ENCODE results near the gene PTH2.
"Not testable (repeated sequence)": the region's sequence is repeated elsewhere in the genome, so short reads cannot be mapped to it uniquely, and the experiment has no call there.

PTH2 gene

DNA sequence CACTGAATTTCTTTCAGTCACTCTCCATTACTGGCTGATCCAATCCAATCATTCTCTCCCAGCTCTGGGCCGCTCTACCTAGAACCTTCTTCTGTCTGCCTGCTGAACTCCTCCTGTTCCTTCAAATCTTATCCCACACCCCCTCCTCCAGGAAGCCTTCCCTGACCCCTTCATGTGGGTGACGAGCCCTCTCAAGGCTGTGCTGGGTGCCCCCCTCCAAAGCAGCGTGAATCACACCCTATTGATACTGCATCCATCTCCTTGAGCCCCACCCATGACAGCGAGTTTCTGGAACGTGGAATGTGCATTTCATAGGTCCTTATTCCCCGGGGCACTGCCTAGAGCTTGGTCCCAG lies 25.2 kb upstream of the PTH2 start:
- in situ Hi-C loops (cut with MboI; ENCODE audit: low sequenced_read_pairs), result no loop called here

DNA sequence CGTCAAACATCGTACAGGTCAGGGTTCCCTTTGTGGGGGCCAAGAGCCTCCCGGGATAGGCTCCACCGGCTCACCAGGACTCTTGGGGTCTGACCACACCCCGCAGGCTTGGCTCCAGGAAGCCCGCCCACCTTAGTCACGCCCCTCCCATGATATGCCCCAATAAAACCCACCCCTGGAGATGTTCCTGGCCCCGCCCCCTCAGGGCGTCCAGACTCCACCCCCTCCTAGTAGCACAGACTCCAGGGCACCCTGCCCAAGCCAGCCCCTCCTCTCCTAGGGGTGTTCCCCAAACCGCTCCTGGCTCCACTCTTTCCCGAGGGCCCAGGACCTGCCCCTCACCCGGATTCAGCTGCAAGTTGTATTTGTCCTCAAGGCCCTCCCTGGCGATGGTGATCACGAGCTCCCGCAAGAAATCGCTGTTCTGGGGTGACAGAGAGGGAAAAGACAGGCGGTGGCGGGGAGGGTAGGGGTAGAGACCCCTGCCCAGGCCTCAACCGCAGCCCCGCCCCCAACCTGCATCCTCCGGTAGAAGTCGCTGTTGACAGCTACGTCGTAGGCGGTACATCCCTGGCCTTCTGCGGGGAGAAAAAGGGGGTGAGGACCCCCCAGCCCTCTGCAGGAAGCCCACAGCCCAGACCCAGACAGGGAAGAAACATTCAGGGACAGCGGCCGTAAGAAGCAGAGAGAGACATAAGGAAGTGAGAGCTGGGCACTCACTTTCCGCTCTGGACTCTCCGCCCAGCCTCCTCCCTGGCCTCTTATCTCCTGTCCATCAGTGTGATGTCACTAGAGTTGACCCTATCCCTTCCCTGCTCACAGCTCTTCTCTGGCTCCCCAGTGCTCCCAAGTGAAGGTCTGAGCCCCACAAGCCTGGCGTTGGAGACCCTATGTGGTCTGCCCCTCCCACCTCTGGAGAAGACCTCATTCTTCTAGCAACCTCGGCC lies 24.5 kb upstream of the PTH2 start:
- in situ Hi-C loops (cut with MboI; ENCODE audit: low sequenced_read_pairs), result no loop called here

DNA sequence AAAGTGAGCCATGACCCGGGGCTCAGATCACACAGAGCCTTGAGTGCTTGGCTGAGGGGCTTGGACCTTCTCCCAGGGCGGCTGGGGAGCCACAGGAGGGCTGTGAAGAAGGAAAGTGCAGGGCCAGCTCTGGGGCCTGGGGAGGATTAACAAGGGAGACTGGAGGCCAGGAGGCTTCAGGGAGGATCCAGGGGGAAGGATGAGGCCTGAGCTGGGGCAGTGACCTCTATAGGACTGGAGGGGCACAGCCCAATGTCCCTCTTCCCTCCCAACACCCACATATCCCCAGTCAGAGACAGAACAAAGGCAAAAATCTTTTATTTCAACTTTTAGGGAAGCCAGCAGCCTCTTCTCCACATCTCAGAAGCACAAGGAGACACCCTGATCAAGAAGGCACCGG lies 22.8 kb upstream of the PTH2 start:
- in situ Hi-C loops (cut with MboI; ENCODE audit: low sequenced_read_pairs), result no loop called here

DNA sequence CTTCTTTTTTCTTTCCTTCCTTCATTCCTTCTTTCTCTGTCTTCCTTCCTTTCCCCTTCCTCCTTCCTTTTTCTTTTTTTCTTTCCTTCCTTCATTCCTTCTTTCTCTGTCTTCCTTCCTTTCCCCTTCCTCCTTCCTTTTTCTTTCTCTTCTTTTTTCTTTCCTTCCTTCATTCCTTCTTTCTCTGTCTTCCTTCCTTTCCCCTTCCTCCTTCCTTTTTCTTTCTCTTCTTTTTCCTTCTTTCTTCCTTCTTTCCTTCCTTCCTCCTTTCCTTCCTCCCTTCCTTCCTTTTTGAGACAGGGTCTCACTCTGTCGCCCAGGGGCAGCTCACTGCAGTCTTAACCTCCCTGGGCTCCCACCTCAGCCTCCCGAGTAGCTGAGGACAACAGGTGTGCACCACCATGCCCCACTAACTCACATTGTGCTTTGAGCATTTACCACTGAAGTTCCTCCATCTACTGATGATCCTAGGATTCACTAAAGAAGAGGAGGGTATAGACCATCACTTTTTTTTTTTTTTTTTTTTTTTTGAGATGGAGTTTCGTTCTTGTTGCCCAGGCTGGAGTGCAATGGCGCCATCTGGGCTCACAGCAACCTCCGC lies 21.0 kb upstream of the PTH2 start:
- in situ Hi-C loops (cut with MboI; ENCODE audit: low sequenced_read_pairs), result not testable (repeated sequence)

DNA sequence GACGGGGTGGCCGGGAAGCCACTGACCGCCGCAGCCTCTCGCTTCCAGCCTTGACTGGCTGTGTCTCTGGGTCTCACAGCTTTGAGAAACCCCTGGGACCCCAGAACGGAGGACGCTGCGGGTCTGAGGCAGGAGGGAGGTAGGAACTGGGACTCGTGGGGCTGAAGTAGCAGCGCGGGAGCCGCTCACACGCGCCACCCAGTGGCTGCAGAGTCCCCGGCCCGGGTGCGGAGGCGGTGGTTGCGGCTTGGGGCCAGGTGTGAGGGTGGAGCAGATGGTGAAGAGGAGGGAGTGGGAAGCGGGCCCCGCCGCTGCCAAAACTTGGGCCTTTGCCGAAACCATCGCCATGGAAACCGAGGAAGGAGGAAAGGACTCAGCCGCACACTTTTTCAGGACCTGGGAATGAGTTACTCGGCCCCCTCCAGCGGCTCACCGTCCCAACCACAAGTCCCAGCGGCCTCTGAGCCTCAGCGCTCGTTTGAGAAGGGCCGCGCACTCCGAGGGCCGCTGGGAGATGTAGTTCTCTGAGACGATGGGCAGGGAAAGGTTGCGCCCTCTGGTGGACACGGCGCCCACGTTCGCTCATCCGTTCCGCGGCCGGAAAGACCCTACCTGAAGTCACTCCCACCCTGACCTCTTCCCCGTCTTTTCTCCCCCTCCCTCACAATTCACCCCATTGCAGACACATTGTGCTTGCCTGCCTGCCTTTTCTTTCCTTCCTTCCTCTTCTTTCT lies 20.3 kb upstream of the PTH2 start:
- in situ Hi-C loops (cut with MboI; ENCODE audit: low sequenced_read_pairs), result no loop called here

DNA sequence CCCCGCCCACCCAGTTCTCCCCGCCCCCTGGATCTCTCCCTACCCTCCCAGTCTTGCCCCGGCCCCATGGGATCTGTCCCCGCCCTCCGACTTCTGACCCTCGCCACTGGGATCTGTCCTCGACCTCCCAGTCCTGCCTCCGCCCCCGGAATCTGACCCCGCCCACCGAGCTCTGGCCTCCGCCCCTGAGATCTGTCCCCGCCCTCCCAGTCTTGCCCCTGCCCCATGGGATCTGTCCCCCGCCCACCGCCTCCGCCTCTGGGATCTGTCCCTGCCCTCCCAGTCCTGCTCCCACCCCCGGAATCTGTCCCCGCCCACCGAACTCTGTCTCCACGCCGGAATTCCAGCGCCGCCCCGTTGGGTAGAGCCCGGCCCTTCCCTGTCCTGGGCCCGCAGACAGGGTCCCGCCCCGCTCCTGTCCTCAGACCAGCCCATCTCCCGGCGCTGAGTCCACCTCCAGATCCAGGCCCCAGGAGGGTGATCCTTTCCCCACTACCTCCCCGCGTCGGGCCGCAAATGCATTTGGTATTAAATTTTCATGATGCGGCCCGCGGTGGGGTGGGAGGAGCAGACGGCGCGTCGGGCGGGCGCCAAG lies 19.6 kb upstream of the PTH2 start:
- in situ Hi-C loops (cut with MboI; ENCODE audit: low sequenced_read_pairs), result no loop called here

DNA sequence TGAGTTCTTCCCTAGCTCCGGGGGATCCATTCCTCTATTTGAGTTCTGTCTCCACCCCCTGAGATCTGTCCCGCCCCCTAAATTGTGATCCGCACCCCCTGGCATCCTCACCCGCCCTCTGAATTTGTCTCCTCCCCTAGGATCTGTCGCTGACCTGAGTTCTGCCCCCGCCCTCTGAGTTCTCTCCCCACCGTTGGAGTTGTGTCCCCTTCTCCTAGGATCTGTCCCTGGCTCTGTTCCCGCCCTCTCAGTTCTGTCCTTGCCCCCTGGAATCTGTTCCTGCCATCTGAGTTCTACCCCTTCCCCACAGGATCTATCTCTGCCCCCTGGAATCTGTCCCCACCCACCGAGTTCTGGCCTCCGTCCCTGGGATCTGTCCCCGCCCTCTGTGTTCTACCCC lies 19.1 kb upstream of the PTH2 start:
- in situ Hi-C loops (cut with MboI; ENCODE audit: low sequenced_read_pairs), result no loop called here

DNA sequence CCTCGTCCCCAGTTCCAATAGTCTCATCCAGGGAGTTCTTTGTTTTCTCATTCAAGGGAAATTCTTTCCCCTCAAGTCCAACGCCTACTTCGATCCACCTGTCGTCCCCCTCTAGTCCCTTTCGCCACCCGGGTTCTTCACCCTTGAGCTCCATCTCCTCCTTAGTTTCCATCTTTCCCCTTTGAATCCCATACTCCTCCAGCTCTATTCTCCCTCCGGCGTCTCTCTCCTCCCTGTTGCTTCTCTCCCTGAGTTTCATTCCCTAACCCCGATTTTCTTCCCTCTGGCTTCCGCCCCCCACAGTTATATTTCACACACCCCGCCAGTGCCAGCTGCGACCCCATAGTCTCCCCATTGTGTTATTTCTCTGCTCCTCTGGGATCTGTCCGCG lies 18.7 kb upstream of the PTH2 start:
- in situ Hi-C loops (cut with MboI; ENCODE audit: low sequenced_read_pairs), result no loop called here

DNA sequence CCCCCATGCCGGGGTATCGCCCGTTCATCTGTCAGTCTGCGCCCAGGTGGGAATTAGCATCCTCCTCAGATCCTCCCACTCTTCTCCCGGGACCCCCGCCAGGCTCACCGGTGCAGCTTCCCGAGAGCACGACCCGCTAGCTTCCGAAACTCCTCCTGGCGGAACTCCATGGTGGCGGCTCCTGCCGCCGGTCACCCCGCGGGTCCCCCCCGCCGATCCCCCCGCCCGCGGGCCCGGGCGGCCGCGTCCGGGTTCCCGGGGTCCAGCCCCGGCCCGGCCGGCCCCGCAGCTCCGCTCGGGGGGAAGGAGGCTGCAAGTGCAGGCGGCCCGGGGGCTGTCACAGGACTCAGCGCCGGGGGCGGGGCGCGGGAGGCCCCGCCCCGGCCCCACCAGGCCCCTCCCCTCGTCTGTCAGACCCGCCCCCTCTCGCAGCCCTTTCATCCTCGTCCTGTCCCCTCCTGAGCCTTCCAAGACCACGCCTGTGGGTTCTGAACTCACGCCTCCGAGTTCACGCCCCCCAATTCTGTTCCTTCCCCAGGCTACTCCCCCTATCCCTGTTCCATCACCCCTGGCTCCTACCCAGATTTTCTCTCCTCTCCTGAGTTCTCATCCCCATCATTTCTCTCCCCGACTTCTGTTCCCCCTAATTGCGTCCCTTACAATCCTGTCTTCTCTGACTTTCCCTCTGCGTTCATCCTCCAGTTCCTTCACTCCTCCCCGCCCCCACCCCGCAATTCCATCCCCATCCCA lies 18.1 kb upstream of the PTH2 start, which contains the start of gene SLC17A7:
TSS of gene SLC17A7 (minus strand) at position 318 of the 750 bp plus-strand sequence. CDS start at position 170, 148 bp downstream.
- in situ Hi-C loops (cut with MboI; ENCODE audit: low sequenced_read_pairs), result no loop called here

DNA sequence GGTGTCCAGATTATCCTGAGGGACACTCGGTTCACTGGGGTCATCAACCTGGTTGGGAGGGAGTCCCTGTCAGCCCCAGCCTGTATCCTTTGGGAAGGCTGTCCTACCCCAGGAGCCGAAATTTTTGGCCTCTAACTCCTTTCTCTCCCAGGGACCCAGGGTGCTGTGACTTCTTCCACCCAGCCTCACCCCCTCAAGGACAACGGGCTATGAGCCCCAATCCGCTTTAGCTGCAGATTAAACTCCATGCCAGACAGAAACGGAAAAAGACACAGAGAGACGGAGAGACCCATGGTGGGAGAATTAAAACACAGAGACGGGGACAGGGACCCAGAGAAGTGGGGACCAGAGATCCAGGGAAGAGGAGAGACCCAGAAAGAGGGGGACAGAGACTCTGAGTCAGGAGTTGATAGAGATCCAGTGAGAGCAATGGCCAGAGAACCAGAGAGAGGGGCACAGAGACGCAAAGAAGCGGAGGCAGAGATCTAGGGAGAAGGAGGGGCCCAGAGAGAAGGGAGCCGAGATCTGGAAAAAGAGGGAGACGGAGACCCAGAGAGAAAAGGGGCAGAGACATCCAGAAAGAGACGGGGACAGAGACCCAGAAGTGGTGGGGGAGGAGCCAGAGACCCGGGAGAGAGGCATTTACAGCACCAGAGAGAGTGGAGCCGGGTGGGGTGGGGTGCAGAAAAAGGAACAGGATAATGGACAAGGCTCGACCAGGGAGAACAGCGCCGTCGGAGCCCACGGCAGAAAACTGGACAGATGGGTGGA lies 17.4 kb upstream of the PTH2 start:
- in situ Hi-C loops (cut with MboI; ENCODE audit: low sequenced_read_pairs), result no loop called here

DNA sequence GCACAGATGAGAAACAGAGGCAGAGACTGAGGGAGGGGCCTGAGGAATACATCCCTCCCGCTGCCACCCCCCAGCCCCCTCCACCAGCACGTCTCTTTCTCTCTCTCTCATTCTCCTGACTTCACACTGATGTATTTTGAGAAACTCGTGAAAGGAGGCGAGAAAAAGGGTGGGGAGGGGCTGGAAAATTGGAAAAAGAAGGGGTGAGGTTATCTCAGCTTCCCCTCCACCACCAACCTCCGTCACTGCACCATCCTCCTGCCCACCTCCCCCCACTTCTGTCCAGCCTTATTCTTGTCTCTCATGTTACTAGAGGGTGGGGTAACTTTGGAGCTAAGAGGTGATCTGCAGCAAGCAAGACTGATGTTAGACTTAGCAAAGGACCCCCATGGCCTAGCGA lies 16.6 kb upstream of the PTH2 start:
- in situ Hi-C loops (cut with MboI; ENCODE audit: low sequenced_read_pairs), result no loop called here

DNA sequence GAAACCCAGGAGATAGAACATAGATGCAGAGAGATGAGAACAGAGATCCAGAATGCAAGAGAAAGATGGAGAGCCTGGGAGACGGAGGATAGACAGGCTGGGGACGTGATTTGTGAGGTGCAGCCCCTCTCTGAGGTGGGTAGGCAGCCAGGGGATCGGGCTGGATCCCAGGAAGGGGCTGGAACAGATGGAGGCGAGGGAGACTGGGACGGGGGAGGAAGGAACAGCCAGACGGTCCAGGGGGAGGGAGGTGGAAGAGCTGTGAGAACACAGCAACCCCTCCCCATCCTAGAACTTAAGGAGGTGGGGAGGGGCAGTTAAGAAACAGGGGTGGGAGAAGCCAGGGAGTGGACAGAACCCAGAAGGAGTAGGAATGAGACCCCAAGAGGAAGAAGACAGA lies 15.0 kb upstream of the PTH2 start:
- in situ Hi-C loops (cut with MboI; ENCODE audit: low sequenced_read_pairs), result no loop called here

DNA sequence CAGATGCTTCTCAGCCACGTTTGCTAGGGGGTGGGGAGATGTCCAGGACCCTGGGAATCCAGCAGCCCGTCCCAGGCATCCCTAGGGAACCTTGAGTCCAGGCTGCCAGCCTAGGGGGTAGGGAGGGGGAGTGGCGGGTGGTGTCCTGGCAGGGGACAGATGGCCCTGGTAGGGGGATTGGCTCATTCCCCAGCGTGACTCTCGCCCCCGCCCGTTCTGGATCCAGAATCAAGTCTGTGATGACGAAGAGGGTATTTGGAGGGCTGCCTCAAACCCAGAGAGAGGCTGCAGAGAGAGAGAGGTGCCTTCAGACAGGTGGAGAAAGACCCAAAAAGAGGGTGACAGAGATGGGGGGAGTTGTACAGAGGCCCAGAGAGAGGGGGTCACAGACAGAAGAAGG lies 14.0 kb upstream of the PTH2 start:
- in situ Hi-C loops (cut with MboI; ENCODE audit: low sequenced_read_pairs), result no loop called here

DNA sequence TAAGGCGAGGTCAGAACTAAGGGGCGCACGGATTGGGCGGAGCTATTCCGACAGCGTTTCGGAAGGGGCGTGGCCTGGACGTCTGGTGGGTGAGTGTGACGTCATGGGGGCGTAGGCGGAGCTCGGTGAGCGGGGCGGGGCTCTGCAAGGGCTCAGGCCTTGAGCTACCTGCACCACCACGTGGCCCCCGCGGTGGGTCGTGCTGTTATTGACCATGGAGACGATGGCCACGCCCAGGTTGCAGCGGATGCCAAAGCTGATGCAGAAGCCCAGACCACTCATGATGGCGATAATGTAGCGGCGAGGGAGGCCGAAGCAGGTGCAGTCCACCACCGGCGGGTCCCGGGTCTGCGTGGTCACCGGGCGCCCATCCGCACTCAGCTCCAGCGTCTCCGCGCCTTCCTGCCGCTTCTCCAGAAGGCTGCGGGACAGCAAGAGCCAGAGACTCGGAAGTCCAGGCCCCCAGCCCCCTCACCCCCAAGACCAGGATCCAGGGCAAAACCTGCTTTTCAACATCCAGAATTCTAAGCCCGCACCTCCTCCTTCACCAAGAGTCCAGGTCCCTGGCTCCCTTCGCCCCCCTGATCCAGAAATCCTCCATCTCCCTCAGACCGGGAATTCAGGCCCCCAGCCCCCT lies 13.3 kb upstream of the PTH2 start:
- in situ Hi-C loops (cut with MboI; ENCODE audit: low sequenced_read_pairs), result no loop called here

DNA sequence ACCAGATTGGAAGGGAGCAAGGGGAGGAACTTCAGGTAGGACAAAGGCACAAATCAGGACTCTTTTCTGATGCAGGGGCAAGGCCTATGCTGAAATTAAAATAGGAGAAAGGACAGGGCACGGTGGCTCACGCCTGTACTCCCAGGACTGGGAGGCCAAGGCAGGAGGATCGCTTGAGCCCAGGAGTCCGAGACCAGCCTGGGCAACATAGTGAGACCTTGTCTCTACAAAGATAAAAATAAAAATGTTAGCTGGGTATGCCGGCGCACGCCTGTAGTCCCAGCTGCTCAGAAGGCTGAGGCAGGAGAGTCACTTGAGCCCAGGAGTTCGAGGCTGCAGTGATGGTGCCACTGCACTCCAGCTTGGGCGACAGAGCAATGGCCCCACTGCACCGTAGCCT lies 12.4 kb upstream of the PTH2 start:
- in situ Hi-C loops (cut with MboI; ENCODE audit: low sequenced_read_pairs), result no loop called here

DNA sequence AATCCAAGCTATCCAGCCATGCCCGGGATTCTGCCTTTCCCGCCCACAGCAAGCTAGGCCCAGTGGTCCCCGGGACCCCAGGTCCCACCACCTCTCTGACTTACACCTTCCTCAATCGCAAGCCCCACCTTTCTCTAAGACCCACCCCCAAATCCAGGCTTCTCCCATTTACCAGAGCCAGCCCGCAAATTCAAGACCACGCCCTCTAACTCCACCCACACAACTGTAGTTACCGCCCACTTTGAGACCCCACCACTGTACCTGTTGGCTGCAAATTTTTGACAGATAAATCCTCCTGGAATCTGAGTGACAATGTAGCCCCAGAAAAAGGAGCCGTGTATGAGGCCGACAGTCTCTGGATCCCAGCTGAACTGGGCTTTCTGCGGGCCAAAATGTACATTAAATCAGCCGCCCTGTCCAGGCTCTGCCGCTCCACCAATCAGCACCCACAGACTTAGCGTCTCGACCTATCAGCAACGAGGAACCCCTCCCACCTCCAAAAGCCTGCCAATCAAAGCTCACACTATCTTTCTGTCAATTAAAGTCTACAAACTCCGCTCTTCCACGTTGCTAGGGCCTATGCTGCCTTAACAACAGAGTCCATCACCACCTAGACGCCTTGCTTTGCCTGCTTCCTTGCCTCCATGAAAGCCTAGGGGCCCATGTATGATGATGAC lies 11.8 kb upstream of the PTH2 start:
- in situ Hi-C loops (cut with MboI; ENCODE audit: low sequenced_read_pairs), result no loop called here

DNA sequence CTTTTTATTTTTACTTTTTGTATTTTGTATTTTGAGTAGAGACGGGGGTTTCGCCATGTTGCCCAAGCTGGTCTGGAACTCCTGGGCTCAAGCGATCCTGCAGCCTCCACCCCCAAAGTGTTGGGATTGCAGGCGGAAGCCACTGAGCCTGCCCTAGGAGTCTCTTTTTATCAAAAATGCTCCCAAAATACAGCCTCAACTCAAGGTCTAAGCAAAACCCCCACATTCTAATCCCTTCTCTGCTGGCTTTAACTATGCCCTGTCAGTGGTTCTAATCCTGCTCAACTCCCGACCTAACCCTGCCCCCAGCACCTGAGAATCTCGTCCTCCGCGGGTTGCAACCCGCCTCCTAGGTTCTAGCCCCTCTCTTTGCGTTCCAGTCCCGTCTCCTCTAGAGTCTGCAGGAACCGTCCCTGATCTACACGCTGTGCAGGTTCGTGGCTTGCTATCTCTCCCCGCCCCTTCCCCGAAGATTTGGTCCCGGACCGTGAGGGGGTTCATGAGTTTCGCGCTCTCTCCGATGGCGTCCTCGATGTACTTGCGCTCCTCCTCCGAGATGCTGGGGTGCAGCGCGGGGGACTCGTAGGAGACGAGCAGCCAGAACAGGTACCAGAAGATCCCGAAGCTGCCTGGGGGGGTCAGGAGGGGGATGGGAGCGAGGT lies 10.1 kb upstream of the PTH2 start:
- in situ Hi-C loops (cut with MboI; ENCODE audit: low sequenced_read_pairs), result no loop called here

Data from HL-60/S4 (cell line).